Measurements from ENCODE around the gene PSMD13. TPM values are rescaled to one million over a fixed set of nuclear protein-coding genes. Genes with fewer than 3 reads are reported as not detected.
"Not testable (repeated sequence)": the region's sequence is repeated elsewhere in the genome, so short reads cannot be mapped to it uniquely, and the experiment has no call there.

The PSMD13 gene
- total RNA-seq, 1 donor from 2014 or later = 146 TPM

DNA sequence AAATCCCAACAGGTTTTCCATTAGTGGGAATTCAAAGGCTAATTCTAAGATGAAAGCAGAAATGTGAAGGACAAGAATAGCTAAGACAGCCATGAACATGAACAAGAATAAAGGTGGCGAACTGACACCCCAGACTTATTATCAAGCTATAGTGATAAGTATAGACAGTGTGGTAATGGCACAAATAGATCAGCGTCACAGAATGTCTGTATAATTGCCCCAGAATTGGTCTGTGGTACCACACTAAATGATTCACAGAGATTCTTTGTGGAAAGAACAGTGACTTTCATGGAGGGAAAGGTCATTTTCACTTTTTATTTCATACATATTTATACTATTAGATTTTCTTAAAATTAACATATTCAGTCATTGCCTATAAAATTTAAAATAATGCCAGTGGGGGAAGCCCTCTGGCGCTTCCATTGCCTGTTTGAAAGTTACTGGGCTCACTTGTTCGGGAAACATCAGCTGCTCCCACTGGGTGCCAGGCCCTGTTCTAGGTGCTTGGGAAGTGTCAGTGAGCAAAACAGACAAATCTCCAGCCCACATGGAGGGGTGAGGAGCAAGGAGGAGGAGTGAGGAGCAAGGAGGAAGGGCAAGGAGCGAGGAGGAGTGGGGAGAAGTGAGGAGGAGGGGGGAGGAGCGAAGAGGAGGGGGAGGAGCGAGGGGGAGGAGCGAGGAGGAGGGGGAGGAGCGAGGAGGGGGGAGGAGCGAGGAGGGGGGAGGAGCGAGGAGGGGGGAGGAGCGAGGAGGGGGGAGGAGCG lies 30.1 kb downstream of the PSMD13 start:
- Mint-ChIP-seq H3K4me1 (peaks cover 16% of the 10 kb centered on the region), H3K9me3 (peaks cover 4% of the 10 kb centered on the region), H3K27me3 (ENCODE audit: low read depth) (no peaks in the 10 kb centered on the region), H3K27ac (ENCODE audit: unreplicated experiment) (no peak overlapping the region), H3K4me3 (no peak overlapping the region), H3K36me3 (ENCODE audit: low read depth) (no peaks in the 10 kb centered on the region)
- TF ChIP-seq, protein P1, sequence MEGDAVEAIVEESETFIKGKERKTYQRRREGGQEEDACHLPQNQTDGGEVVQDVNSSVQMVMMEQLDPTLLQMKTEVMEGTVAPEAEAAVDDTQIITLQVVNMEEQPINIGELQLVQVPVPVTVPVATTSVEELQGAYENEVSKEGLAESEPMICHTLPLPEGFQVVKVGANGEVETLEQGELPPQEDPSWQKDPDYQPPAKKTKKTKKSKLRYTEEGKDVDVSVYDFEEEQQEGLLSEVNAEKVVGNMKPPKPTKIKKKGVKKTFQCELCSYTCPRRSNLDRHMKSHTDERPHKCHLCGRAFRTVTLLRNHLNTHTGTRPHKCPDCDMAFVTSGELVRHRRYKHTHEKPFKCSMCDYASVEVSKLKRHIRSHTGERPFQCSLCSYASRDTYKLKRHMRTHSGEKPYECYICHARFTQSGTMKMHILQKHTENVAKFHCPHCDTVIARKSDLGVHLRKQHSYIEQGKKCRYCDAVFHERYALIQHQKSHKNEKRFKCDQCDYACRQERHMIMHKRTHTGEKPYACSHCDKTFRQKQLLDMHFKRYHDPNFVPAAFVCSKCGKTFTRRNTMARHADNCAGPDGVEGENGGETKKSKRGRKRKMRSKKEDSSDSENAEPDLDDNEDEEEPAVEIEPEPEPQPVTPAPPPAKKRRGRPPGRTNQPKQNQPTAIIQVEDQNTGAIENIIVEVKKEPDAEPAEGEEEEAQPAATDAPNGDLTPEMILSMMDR (conservative IDR thresholded peaks at IDR 0.05) = no peak
- no peak for DNase-seq (ENCODE audit: low read depth, low spot score)

DNA sequence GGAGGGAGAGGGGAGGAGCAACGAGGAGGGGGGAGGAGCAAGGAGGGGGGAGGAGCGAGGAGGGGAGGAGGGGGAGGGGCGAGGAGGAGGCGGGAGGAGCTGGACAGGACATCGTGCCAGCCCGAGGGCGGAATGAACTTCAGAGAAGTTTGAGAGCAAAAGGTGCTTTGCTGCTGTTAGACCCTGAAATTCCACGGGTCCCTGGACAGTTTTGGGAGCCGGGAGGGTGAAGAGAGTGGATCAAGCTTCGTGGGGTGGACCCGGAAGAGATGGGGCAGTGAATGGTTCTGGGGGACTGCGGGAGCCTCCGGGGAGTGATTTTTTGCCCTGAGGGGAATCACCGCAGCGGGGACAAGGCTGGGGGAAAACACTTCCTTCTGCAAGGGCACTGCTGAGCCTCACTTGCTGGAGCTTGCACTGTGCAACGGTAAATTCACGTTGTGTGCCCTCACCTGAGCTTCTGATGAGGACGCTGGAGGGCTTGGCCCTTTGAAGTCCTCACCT lies 30.8 kb downstream of the PSMD13 start:
- Mint-ChIP-seq H3K36me3 (ENCODE audit: low read depth) (no peaks in the 10 kb centered on the region), H3K9me3 (peaks cover 2% of the 10 kb centered on the region), H3K4me3 (no peak overlapping the region)

DNA sequence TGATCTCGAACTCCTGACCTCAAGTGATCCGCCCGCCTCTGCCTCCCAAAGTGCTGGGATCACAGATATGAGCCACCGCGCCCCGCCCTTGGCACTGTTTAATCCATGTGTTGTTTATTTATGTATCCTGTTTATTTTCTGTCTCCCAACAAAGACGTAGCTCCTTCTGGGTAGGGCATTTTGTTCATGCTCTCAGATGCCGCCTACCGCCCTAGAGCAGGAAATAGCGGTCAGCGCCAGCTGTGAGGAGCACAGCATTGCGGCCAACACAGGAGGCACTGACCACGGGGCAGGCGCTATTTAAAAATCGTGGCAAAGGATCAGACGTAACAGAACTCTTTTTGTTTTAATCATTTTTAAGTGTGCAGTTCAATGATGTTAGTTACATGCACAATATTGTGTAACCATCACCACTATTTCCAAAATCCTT lies 32.0 kb downstream of the PSMD13 start:
- DNase-seq (ENCODE audit: low read depth, low spot score); H3K27ac Mint-ChIP-seq (ENCODE audit: unreplicated experiment); H3K4me3 Mint-ChIP-seq; H3K36me3 Mint-ChIP-seq (ENCODE audit: low read depth); H3K9me3 Mint-ChIP-seq; H3K27me3 Mint-ChIP-seq (ENCODE audit: low read depth): not testable (repeated sequence)
- peaks cover 26% of the 10 kb centered on the region for H3K4me1 Mint-ChIP-seq

More for the DNA sequence above, 30.8 kb downstream of the PSMD13 start:
- Mint-ChIP-seq H3K4me1 (peaks cover 16% of the 10 kb centered on the region), H3K27me3 (ENCODE audit: low read depth) (no peaks in the 10 kb centered on the region), H3K27ac (ENCODE audit: unreplicated experiment) (peak overlapping the region; percentile 81)
- TF ChIP-seq, protein P1 (conservative IDR thresholded peaks at IDR 0.05) = no peak
- DNase-seq (ENCODE audit: low read depth, low spot score) = no peak

DNA sequence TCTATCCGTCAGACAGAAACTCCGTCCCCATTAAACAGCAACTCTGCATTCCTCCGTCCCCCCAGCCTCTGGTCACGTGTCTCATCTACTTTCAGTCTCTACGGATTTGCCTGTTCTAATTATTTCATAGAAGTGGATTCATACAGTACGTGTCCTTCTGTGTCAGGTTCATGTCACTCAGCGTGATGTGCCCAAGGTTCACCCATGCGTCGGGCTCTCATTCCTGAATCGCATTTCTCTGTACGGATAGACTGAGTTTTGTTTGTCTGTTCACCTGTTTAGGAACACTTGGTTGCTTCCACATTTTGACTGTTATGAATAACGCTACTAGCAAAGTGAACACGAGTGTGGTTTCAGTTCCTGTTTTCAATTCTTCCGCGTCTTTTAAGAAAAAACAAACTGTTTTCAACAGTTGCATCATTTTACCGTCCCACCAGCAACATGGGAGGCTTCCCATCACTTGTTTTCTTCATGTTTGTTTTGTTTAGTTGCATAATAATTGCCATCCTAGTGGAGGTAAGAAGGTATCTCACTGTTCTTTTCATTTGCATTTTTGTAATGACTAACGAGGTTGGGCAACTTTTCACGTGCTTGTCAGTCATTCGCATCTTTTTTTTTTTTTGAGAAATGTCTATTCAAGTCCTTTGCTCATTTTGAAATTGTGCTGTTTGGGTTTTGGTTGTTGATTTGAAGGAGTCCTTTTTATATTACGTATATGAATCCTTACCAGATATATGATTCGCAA lies 32.5 kb downstream of the PSMD13 start:
- Mint-ChIP-seq H3K27ac (ENCODE audit: unreplicated experiment) (no peak overlapping the region), H3K9me3 (peaks cover 2% of the 10 kb centered on the region), H3K4me3 (no peak overlapping the region), H3K4me1 (peaks cover 30% of the 10 kb centered on the region), H3K27me3 (ENCODE audit: low read depth) (no peaks in the 10 kb centered on the region), H3K36me3 (ENCODE audit: low read depth) (no peaks in the 10 kb centered on the region)
- TF ChIP-seq, protein P1 (conservative IDR thresholded peaks at IDR 0.05) = no peak
- DNase-seq (ENCODE audit: low read depth, low spot score) = no peak

DNA sequence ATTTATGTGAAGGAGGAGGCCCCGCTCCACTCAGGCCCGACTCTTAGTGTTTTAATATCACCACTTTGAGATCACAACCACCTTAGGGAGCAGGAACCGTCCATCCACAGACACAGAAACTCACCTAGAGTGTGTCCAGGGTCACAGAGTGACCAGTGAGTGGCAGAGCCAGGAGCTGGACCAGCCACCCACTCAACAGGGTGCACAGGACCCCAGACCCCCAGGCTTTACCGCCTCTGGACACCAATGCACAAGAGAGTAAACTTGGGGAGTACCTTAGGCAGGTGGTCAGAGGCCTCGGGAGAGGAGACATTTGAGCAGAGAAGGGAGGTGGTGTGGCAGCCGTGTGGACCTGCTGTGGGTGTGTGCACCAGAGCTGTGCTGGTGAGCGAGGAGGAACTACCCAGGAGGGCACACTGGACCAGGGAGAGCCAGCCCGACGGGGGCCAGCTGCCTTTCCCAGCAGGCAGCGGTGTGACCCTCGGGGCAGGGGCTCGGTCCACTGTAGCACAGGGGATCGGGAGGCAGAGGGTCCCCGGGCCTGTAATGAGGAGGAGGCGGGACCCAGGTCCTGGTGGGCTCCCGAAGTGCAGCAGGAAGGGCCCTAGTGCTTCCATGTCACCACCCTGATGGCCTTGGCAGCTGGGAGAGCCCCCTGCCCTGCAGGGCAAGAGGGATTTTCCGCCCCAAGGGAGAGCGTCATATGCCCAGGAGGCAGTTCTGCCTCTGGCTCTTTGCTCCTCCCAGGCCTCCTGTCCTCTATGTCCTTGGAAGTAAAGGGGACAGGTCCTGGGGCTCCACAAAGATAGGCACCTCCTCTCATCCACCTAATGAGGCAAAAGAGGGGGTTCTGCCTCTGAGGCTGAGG lies 33.9 kb downstream of the PSMD13 start:
- H3K27me3 Mint-ChIP-seq (ENCODE audit: low read depth) = no peaks in the 10 kb centered on the region
- peaks cover 2% of the 10 kb centered on the region for H3K9me3 Mint-ChIP-seq
- no peak overlapping the region for H3K27ac Mint-ChIP-seq (ENCODE audit: unreplicated experiment)
- no peak overlapping the region for H3K4me3 Mint-ChIP-seq
- no peak for DNase-seq (ENCODE audit: low read depth, low spot score)
- TF ChIP-seq, protein P1 (conservative IDR thresholded peaks at IDR 0.05) = no peak
- no peaks in the 10 kb centered on the region for H3K36me3 Mint-ChIP-seq (ENCODE audit: low read depth)
- peaks cover 30% of the 10 kb centered on the region for H3K4me1 Mint-ChIP-seq
